A172 (cell line): Measurements from ENCODE around the gene PRIMPOL. TPM values are rescaled to one million over a fixed set of nuclear protein-coding genes. Genes with fewer than 3 reads are reported as not detected.

Experiments used
- DNase-seq: peaks from one replicate; pipeline ENCODE4 v3.0.0-alpha.2; 2015; ENCODE audit warnings: low spot score
- total RNA-seq: library from RNA; depleted of rRNA; stranded (reverse); fragments of >200 nt; shearing (Covaris generic); gene quantifications from 2 replicates; pipeline ENCODE4 v1.2.3, GENCODE V29; 2014

Gene PRIMPOL
- total RNA-seq, 1 experiment from 2014 or later: 28.4 TPM

DNA sequence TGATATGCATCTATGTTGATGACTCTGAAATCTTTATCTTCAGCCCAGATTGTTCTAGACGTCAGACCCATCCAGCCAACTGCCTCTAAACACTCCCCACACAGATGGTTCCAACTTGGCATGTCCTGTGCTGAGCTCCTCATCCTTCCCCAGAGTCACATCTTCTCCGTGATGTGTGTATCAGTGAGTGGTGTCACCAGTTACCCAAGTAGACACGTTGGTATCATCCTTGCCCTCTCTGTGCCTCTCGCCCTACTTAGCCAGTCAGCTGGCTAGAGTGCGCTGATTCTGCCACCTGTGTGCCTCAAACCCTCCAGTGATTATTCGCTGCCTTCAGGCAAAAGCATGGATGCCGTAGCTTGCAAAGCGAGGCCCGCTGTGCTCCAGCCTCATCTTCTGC, 18.6 kb downstream of the PRIMPOL start:
- no peak for DNase-seq

- peak; percentile 23 for DNase-seq
Observed at GRCh38 chr4:184668511-184669114, 19.1 kb downstream of the PRIMPOL start.

- DNase-seq: no peak
Observed at GRCh38 chr4:184669251-184669650, 19.7 kb downstream of the PRIMPOL start.

- no peak for DNase-seq
Observed at GRCh38 chr4:184671101-184671500, 21.6 kb downstream of the PRIMPOL start.

GRCh38 chr4:184672741-184673140, 23.2 kb downstream of the PRIMPOL start:
- DNase-seq: no peak

DNA sequence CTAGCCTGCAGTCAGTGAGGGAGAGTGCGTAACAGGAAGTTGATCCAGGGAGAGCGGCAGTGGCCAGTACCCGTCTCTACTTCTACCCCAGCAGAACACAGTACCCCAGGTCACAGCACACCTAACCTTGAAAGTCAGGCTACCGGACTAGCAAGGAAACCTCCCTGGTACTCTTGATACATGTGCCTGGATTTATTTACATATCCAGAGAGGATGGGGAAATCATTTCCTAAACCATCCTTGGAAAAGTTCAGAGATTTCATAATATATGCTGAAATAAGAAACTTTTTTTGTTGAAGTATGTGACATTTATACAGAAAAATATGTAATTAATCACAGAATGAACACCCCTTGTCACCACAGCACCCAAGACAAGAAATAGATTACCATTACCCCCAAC, 24.5 kb downstream of the PRIMPOL start:
- DNase-seq: no peak

- DNase-seq: no peak
Observed at GRCh38 chr4:184675018-184675417, 25.5 kb downstream of the PRIMPOL start.

- DNase-seq: no peak
Observed at GRCh38 chr4:184675821-184676492, 26.4 kb downstream of the PRIMPOL start.

- DNase-seq: no peak
Observed at GRCh38 chr4:184680698-184681097, 31.2 kb downstream of the PRIMPOL start.

DNA sequence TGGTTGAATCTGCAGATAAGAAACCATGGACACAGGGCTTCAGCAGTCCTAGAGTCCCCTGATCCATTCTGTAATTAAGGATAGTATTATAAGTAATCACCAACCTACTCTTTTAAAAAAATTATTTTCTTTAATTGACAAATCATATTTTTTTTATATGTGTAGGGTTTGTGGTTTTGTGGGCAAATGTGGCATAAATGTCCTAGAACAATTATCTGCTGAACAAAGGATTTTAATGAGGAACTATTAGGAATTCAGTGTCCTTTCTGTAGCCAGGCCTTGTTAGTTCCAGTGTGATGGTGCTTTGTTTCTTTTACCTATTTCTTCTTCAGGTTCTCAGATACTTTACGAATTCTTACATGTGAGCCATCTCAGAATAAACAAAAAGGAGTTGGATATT, 32.4 kb downstream of the PRIMPOL start:
- DNase-seq: no peak

GRCh38 chr4:184684491-184685189, 35.1 kb downstream of the PRIMPOL start:
- no peak for DNase-seq

DNA sequence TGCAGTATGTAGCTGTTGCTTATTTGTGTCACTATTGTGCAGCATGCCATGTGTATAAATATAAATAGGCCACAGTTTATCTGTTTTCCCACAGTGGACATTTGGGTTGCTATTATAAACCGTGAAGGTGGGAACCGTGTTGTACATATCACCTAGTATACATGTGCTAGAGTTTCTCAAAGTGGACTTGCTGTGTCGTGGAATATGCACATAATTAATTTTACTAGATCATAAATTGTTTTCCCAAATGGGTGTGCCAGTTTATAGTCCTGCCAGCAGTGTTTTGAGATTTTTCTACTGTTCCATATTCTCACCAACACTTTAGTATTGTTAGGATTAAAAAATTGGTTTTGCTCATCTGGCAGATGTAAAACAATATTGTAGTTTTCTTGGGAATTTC, 38.5 kb downstream of the PRIMPOL start:
- DNase-seq: no peak

DNA sequence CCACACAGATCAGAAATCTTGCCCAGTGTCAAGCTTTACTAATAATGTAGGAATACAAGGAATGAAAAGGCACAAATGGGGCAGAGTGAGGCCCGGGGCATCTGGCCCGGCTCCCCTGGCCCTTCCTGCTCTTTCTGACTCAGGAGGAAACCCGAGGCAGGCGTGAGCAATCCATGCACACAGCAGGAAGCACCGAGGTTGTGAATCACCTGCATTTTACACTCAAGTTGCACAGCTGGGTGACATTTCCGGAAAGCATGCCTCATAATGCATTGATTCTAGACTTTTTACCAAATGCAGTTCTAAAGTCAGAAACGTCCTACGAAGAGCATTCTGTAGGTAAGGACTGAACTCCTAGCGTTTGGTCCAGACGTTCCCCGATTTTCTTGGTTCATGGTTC, 38.9 kb downstream of the PRIMPOL start:
- DNase-seq: peak; percentile 86

DNA sequence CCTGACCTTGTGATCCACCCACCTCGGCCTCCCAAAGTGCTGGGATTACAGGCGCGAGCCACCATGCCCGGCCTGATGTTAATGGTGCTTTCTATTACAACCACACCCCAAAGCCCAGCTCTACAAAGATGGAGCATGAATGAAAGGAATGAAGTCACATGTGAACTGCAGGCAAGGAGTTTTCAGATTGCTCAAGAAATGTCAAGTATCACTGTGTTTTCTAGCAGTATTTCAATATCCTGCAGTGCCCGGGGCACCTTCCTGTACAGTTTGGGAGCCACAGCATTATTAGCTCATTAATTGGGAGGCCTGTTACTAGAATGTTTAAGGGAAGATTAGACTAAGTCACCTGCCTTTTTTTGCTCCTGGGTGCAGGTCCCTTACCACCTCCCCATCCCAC, 40.1 kb downstream of the PRIMPOL start:
- no peak for DNase-seq

DNA sequence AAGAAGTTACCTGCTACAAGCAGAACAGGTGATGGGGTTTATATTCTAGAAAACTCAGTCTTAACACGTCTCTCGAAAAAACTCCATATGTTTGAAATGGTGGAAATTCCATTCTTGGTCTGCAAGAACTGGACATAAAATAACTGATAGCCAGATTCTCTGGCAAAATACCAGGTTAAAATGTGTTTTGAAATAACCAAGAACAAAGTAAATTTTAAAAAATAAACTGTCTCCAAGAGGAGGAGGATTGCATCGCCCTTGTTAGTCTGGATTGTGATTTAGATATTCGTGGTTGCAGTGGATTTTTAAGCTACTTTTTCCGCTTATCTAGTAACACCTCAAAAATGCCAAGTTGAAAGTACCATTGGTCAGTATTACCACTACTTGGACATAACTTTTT, 43.5 kb downstream of the PRIMPOL start:
- no peak for DNase-seq

- DNase-seq: no peak
Observed at GRCh38 chr4:184694412-184694956, 44.9 kb downstream of the PRIMPOL start.

GRCh38 chr4:184695178-184695896, 45.8 kb downstream of the PRIMPOL start:
- DNase-seq: no peak

- no peak for DNase-seq
Observed at GRCh38 chr4:184697956-184698355, 48.4 kb downstream of the PRIMPOL start.

DNA sequence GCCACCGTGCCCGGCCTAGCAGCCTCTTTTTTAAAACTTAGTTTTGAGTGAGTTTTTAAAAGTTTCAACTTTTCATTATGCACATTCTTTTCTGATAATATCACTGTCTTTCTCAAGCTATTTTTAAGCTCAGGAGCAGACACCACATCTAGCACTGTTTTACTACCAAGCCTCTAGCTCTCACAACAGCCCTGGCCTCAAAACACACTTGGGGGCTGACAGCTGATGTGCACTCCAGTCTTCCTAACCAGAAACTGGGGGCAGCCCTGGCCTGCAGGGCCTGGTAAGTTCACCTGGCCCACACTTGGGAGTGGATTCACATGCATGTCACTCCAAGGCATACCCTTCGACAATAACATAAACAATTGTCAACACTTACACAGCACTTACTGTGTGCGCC, 50.4 kb downstream of the PRIMPOL start:
- no peak for DNase-seq

GRCh38 chr4:184702114-184702513, 52.6 kb downstream of the PRIMPOL start:
- no peak for DNase-seq

GRCh38 chr4:184705692-184706091, 56.2 kb downstream of the PRIMPOL start:
- no peak for DNase-seq

DNA sequence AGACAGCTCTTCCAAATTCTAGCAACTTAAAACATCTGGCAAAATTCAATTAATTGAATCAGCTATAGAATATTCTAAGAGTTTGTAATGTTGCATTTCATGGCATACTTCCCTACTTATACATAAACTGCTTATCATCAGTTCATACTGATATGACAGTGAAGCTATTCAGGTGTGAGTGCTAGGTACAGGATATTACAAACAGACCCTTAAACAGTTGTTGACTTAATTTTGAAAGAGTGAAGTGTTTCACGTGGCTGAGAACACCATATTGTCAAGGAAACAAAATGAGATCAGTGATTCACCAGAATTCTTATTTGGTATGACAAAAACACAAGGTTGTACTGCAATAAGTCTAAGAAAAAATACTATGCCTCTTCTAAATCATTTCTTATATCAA, 56.9 kb downstream of the PRIMPOL start:
- no peak for DNase-seq
